RPMI7951 (cell line): Measurements from ENCODE around the gene LGALS9. TPM values are rescaled to one million over a fixed set of nuclear protein-coding genes. Genes with fewer than 3 reads are reported as not detected.
"Not testable (repeated sequence)": the region's sequence is repeated elsewhere in the genome, so short reads cannot be mapped to it uniquely, and the experiment has no call there.

Source experiments
- DNase-seq: peaks from one replicate; pipeline ENCODE4 v3.0.0-alpha.2; 2012; ENCODE audit warnings: low read depth
- total RNA-seq: library from RNA; depleted of rRNA; stranded (reverse); fragments of >200 nt; shearing (Covaris generic); gene quantifications from 2 replicates; pipeline ENCODE4 v1.2.3, GENCODE V29; 2014; rRNA removed

LGALS9 gene
- total RNA-seq, 1 experiment from 2014 or later: 7.1 TPM

- not testable (repeated sequence) for DNase-seq
These were observed 55.3 kb downstream of the LGALS9 start for GRCh38 chr17:27686322-27686721.

GRCh38 chr17:27690882-27691281 lies 59.9 kb downstream of the LGALS9 start:
- DNase-seq: no peak

GRCh38 chr17:27695254-27695814 lies 64.3 kb downstream of the LGALS9 start:
- not testable (repeated sequence) for DNase-seq

Other genes with a start within 250 kb of the LGALS9 start
- 0.78 and 0.96 TPM in 2 replicates for gene KSR1, start 174.7 kb upstream of the LGALS9 start, total RNA-seq
- 18.7 and 18.9 TPM in 2 replicates for gene NOS2, start 169.3 kb downstream of the LGALS9 start, total RNA-seq